Activated B cell treated with CpG ODN at 0.5 μM for 24 hours (primary cell): ENCODE measurements around the gene EBP. TPM values are rescaled to one million over a fixed set of nuclear protein-coding genes. Genes with fewer than 3 reads are reported as not detected.

Experiments
- ATAC-seq: fragments of 200-7000 bp; cut with Tn5 transposase; one replicate; pipeline ENCODE4 v1.10.0; 2021; ENCODE audit warnings: low read depth, mild to moderate bottlenecking, moderate library complexity
- CTCF ChIA-PET: fragments of 350-600 bp; sonication (Branson Sonifier 250); formaldehyde crosslinking; loops from one replicate; lab custom pipeline; 2021; ENCODE audit warnings: antibody characterized with exemption; lab: Charles Lee
- POLR2A ChIA-PET: fragments of 350-600 bp; sonication (Branson Sonifier 250); formaldehyde crosslinking; loops from one replicate; lab custom pipeline; 2021; ENCODE audit warnings: antibody characterized with exemption; lab: Charles Lee
- DNase-seq: peaks from one replicate; pipeline ENCODE4 v3.0.0; 2022
- H3K27ac Mint-ChIP-seq: one replicate; pipeline ENCODE4 v1.8.0; 2020; ENCODE audit warnings: mixed read lengths
- H3K27me3 Mint-ChIP-seq: one replicate; pipeline ENCODE4 v1.8.0; 2021; ENCODE audit warnings: mixed read lengths
- H3K36me3 Mint-ChIP-seq: one replicate; pipeline ENCODE4 v1.8.0; 2021; ENCODE audit warnings: low read depth, mixed read lengths
- H3K4me1 Mint-ChIP-seq: one replicate; pipeline ENCODE4 v1.8.0; 2021; ENCODE audit warnings: mixed read lengths
- H3K4me3 Mint-ChIP-seq: one replicate; pipeline ENCODE4 v1.8.0; 2020; ENCODE audit warnings: mild to moderate bottlenecking, mixed read lengths
- H3K9me3 Mint-ChIP-seq: one replicate; pipeline ENCODE4 v1.8.0; 2020; ENCODE audit warnings: mixed read lengths
- intact Hi-C: fragments of 100-400 bp; cut with micrococcal nuclease; formaldehyde crosslinking; loops from one replicate; pipeline ENCODE4 v1.15.1; 2024
- total RNA-seq: library from RNA; stranded (reverse); gene quantifications from 2 replicates; pipeline ENCODE4 v1.2.3, GENCODE V29; 2022
- TF ChIP-seq, protein P1 (sequence below): fragments of 200-600 bp; IDR thresholded peaks from one replicate; pipeline ENCODE4 v1.8.0; 2022; ENCODE audit warnings: antibody characterized with exemption, mild to moderate bottlenecking

EBP gene
- total RNA-seq, 1 donor from 2014 or later: 72.4 TPM

DNA sequence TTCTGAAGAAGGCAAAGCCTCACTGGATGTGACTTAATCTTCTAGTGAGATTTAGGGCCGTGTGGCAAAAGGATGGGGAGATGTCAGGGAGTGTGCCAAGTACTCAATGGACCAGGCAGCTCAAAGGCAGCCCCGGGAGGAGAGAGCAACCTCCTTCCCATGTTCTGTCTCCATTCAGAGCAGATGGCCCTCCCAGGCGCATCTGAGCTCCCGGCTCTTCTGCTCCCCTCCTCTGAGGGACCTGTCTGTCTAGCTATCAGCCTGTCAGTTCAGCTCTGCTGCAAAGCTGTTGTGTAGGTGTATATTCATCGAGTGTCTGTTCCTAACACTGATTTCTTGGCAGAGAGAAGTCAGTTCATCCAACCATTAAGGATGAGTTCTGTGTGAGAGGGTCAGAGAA lies 23.7 kb upstream of the EBP start:
- no peak for ATAC-seq
- Mint-ChIP-seq H3K4me1 (no peaks in the 10 kb centered on the region), H3K36me3 (no peaks in the 10 kb centered on the region), H3K9me3 (no peaks in the 10 kb centered on the region), H3K27me3 (peaks cover 2% of the 10 kb centered on the region), H3K4me3 (no peak overlapping the region), H3K27ac (no peak overlapping the region)
- intact Hi-C loops: no loop called here
- TF ChIP-seq, protein P1, sequence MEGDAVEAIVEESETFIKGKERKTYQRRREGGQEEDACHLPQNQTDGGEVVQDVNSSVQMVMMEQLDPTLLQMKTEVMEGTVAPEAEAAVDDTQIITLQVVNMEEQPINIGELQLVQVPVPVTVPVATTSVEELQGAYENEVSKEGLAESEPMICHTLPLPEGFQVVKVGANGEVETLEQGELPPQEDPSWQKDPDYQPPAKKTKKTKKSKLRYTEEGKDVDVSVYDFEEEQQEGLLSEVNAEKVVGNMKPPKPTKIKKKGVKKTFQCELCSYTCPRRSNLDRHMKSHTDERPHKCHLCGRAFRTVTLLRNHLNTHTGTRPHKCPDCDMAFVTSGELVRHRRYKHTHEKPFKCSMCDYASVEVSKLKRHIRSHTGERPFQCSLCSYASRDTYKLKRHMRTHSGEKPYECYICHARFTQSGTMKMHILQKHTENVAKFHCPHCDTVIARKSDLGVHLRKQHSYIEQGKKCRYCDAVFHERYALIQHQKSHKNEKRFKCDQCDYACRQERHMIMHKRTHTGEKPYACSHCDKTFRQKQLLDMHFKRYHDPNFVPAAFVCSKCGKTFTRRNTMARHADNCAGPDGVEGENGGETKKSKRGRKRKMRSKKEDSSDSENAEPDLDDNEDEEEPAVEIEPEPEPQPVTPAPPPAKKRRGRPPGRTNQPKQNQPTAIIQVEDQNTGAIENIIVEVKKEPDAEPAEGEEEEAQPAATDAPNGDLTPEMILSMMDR: no peak
- ChIA-PET POLR2A (no interaction called here), CTCF (interaction anchor here (0.6 kb wide), 1 partner anchor 662 kb away, joined by 3 read pairs; no protein-coding TSS in a partner anchor)
- no peak for DNase-seq

- H3K9me3 Mint-ChIP-seq: no peaks in the 10 kb centered on the region
- H3K36me3 Mint-ChIP-seq: no peaks in the 10 kb centered on the region
- no peak overlapping the region for H3K27ac Mint-ChIP-seq
- no peak for DNase-seq
- CTCF ChIA-PET: no interaction called here
- TF ChIP-seq, protein P1: no peak
- intact Hi-C loops: no loop called here
- no peak overlapping the region for H3K4me3 Mint-ChIP-seq
- no peak for ATAC-seq
- H3K4me1 Mint-ChIP-seq: no peaks in the 10 kb centered on the region
- H3K27me3 Mint-ChIP-seq: peaks cover 2% of the 10 kb centered on the region
- POLR2A ChIA-PET: no interaction called here
Observed at GRCh38 chrX:48498374-48498809, 23.2 kb upstream of the EBP start.

- no peak for DNase-seq
- peaks cover 4% of the 10 kb centered on the region for H3K4me1 Mint-ChIP-seq
- H3K27ac Mint-ChIP-seq: no peak overlapping the region
- peaks cover 2% of the 10 kb centered on the region for H3K36me3 Mint-ChIP-seq
- intact Hi-C loops: no loop called here
- no peak overlapping the region for H3K4me3 Mint-ChIP-seq
- ChIA-PET POLR2A (no interaction called here), CTCF (interaction anchor here (0.7 kb wide), 1 partner anchor 519 kb away, joined by 4 read pairs; no protein-coding TSS in a partner anchor)
- TF ChIP-seq, protein P1: no peak
- H3K9me3 Mint-ChIP-seq: no peaks in the 10 kb centered on the region
- no peak for ATAC-seq
- H3K27me3 Mint-ChIP-seq: no peaks in the 10 kb centered on the region
Observed at GRCh38 chrX:48504261-48504660, 17.3 kb upstream of the EBP start.

DNA sequence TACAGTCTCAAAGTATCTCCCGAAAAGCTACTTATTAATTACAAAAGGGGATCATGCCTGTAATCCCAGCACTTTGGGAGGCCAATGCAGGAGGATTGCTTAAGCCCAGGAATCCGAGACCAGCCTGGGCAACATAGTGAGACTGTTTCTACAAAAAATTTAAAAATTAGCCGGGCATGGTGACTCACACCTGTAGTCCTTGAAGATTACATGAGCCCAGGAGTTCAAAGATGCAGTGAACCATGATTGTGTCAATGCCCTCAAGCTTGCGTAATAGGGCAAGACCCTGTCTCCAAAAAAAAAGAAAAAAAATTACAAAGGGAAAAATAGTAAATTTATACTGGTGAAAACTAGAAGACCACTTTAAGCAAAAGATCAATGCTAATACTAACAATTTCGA lies 16.1 kb upstream of the EBP start:
- peaks cover 2% of the 10 kb centered on the region for H3K36me3 Mint-ChIP-seq
- H3K27ac Mint-ChIP-seq: no peak overlapping the region
- H3K4me3 Mint-ChIP-seq: no peak overlapping the region
- no peaks in the 10 kb centered on the region for H3K9me3 Mint-ChIP-seq
- H3K4me1 Mint-ChIP-seq: peaks cover 11% of the 10 kb centered on the region
- intact Hi-C loops: loop anchor here (5.0 kb wide), 1 partner anchor 38 kb away; no protein-coding TSS in a partner anchor
- TF ChIP-seq, protein P1: no peak
- ATAC-seq: no peak
- ChIA-PET CTCF (no interaction called here), POLR2A (no interaction called here)
- DNase-seq: no peak
- H3K27me3 Mint-ChIP-seq: no peaks in the 10 kb centered on the region

DNA sequence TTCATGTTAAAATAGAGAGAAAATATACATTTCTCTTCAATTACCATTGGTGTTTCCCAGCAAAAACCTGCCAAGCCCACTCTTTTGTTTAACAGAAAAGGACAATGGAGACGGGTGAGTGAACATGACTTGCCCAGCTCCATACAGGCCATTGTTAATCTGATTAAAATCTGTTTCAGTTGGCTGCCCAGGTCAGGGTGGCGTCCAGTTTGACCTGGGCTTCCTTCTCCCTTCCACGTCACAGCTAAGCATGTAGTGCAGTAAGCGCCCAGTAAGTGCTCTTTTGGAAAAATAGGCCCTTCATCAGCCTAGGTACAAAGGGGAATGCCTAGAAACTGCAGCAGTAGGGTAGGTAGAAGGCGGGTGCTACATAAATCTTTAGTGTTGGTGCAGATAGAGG lies 14.4 kb upstream of the EBP start:
- Mint-ChIP-seq H3K4me3 (no peak overlapping the region), H3K9me3 (no peaks in the 10 kb centered on the region), H3K27me3 (no peaks in the 10 kb centered on the region), H3K4me1 (peaks cover 11% of the 10 kb centered on the region), H3K36me3 (peaks cover 5% of the 10 kb centered on the region), H3K27ac (no peak overlapping the region)
- TF ChIP-seq, protein P1: no peak
- ChIA-PET POLR2A (interaction anchor here (1.0 to 2.5 kb wide), 4 partner anchors 14 to 67 kb away, joined by 4 to 17 read pairs (median 7); partner anchors contain the start of genes EBP and RBM3), CTCF (interaction anchor here (1.5 kb wide), 1 partner anchor 33 kb away, joined by 4 read pairs; no protein-coding TSS in a partner anchor)
- ATAC-seq (no peak), DNase-seq (no peak)
- intact Hi-C loops: loop anchor here (5.0 kb wide), 1 partner anchor 40 kb away; no protein-coding TSS in a partner anchor
